Suprapubic skin (tissue), 3 donors: ENCODE measurements around the gene MRPL27.

Experiments used
- CTCF ChIP-seq, 2 donors: fragments of 200-600 bp in 1 of 2; fragments of 450-650 bp in 1 of 2; sonication (generic) in 1 of 2; IDR thresholded peaks; one replicate each; pipeline ENCODE4 v1.5.1; 2016 to 2019; ENCODE audit warnings: antibody characterized with exemption in 2 of 2, mild to moderate bottlenecking in 1 of 2, moderate library complexity in 1 of 2
- POLR2AphosphoS5 ChIP-seq, 3 donors: sonication (generic); formaldehyde crosslinking; IDR thresholded peaks; one replicate each; pipeline ENCODE4 v1.6.1; 2017; ENCODE audit warnings: antibody characterized with exemption in 3 of 3

GRCh38 chr17:50358177-50358576, 14.8 kb downstream of the MRPL27 start:
- TF ChIP-seq POLR2AphosphoS5 (IDR thresholded peaks at IDR 0.05): no peak
- TF ChIP-seq CTCF (IDR thresholded peaks at IDR 0.05): no peak
